H9 (cell line): Measurements from ENCODE around the gene FN1. TPM values are rescaled to one million over a fixed set of nuclear protein-coding genes. Genes with fewer than 3 reads are reported as not detected.

ENCODE experiments used
- DNase-seq: peaks from one replicate; pipeline ENCODE4 v3.0.0-alpha.2; 2017
- H2AFZ ChIP-seq: one replicate; pipeline ENCODE4 v1.6.1; 2013; ENCODE audit warnings: mild to moderate bottlenecking, low read length, control low read depth, moderate library complexity
- H2AK5ac ChIP-seq: 2 replicates; pipeline ENCODE4 v1.6.1; 2013; ENCODE audit warnings: low read length, control low read depth, mixed read lengths; ENCODE audit not compliant: insufficient read length
- H2BK120ac ChIP-seq: one replicate; pipeline ENCODE4 v1.6.1; 2013; ENCODE audit warnings: low read depth, mild to moderate bottlenecking, low read length, control low read depth, inconsistent platforms; ENCODE audit not compliant: poor library complexity, severe bottlenecking
- H2BK12ac ChIP-seq: 2 replicates; pipeline ENCODE4 v1.6.1; 2013; ENCODE audit warnings: low read length, control low read depth, mixed read lengths, low read depth; ENCODE audit not compliant: insufficient read length
- H2BK15ac ChIP-seq: 2 replicates; pipeline ENCODE4 v1.6.1; 2013; ENCODE audit warnings: low read depth, low read length, control low read depth
- H2BK20ac ChIP-seq: one replicate; pipeline ENCODE4 v1.6.1; 2013; ENCODE audit warnings: low read depth, mild to moderate bottlenecking, low read length, control low read depth, inconsistent platforms; ENCODE audit not compliant: poor library complexity, severe bottlenecking
- H2BK5ac ChIP-seq: 2 replicates; pipeline ENCODE4 v1.6.1; 2013; ENCODE audit warnings: low read length, control low read depth, mixed read lengths; ENCODE audit not compliant: insufficient read length
- H3K14ac ChIP-seq: 2 replicates; pipeline ENCODE4 v1.6.1; 2013; ENCODE audit warnings: low read length, control low read depth; ENCODE audit not compliant: insufficient read depth
- H3K18ac ChIP-seq: 2 replicates; pipeline ENCODE4 v1.6.1; 2013; ENCODE audit warnings: low read depth, mild to moderate bottlenecking, mixed read lengths, low read length, control low read depth; ENCODE audit not compliant: insufficient read length
- H3K23ac ChIP-seq: 2 replicates; pipeline ENCODE4 v1.6.1; 2013; ENCODE audit warnings: low read length, control low read depth, mixed read lengths, low read depth; ENCODE audit not compliant: insufficient read length
- H3K23me2 ChIP-seq: 2 replicates; pipeline ENCODE4 v1.6.1; 2013; ENCODE audit warnings: low read depth, mild to moderate bottlenecking, mixed read lengths, low read length, control low read depth; ENCODE audit not compliant: insufficient read length, poor library complexity, severe bottlenecking
- H3K27ac ChIP-seq: 2 replicates; pipeline ENCODE4 v1.5.1; 2013; ENCODE audit warnings: low read length, control low read depth, mixed read lengths, low read depth; ENCODE audit not compliant: insufficient read length
- H3K27me3 ChIP-seq: 2 replicates; pipeline ENCODE4 v1.6.1; 2013; ENCODE audit warnings: low read length, control low read depth, inconsistent platforms; ENCODE audit not compliant: insufficient read depth
- H3K4ac ChIP-seq: 2 replicates; pipeline ENCODE4 v1.6.1; 2013; ENCODE audit warnings: low read depth, mild to moderate bottlenecking, control low read depth, inconsistent platforms, low read length, moderate library complexity
- H3K4me1 ChIP-seq: 2 replicates; pipeline ENCODE4 v1.6.1; 2013; ENCODE audit warnings: low read length, control low read depth, inconsistent platforms; ENCODE audit not compliant: insufficient read depth
- H3K4me2 ChIP-seq: 2 replicates; pipeline ENCODE4 v1.6.1; 2013; ENCODE audit warnings: low read length, control low read depth, mixed read lengths; ENCODE audit not compliant: insufficient read length, insufficient read depth
- H3K56ac ChIP-seq: 2 replicates; pipeline ENCODE4 v1.6.1; 2013; ENCODE audit warnings: low read depth, mild to moderate bottlenecking, mixed read lengths, low read length, control low read depth; ENCODE audit not compliant: insufficient read length
- H3K79me1 ChIP-seq: 2 replicates; pipeline ENCODE4 v1.6.1; 2013; ENCODE audit warnings: low read depth, mild to moderate bottlenecking, moderate library complexity, low read length, control low read depth, inconsistent platforms; ENCODE audit not compliant: insufficient read depth, poor library complexity, severe bottlenecking
- H3K79me2 ChIP-seq: 2 replicates; pipeline ENCODE4 v1.6.1; 2013; ENCODE audit warnings: low read length, control low read depth, inconsistent platforms; ENCODE audit not compliant: insufficient read depth
- H3K9ac ChIP-seq: 2 replicates; pipeline ENCODE4 v1.6.1; 2013; ENCODE audit warnings: low read length, control low read depth, mixed read lengths; ENCODE audit not compliant: insufficient read length; ENCODE audit errors: extremely low read depth
- H3K9me3 ChIP-seq: one replicate; pipeline ENCODE4 v1.6.1; 2013; ENCODE audit warnings: low read depth, low read length, inconsistent platforms; ENCODE audit not compliant: control insufficient read depth
- H3T11ph ChIP-seq: one replicate; pipeline ENCODE4 v1.6.1; 2013; ENCODE audit warnings: mild to moderate bottlenecking, low read length, control low read depth, inconsistent platforms
- H4K20me1 ChIP-seq: one replicate; pipeline ENCODE4 v1.6.1; 2013; ENCODE audit not compliant: control insufficient read depth, insufficient read length, insufficient read depth
- H4K5ac ChIP-seq: 2 replicates; pipeline ENCODE4 v1.6.1; 2013; ENCODE audit warnings: low read depth, mild to moderate bottlenecking, mixed read lengths, low read length, control low read depth; ENCODE audit not compliant: insufficient read length
- H4K8ac ChIP-seq: replicated peaks from 2 replicates; pipeline ENCODE4 v1.6.1; 2013; ENCODE audit warnings: low read length, control low read depth, mixed read lengths, low read depth; ENCODE audit not compliant: insufficient read length
- H4K91ac ChIP-seq: 2 replicates; pipeline ENCODE4 v1.6.1; 2013; ENCODE audit warnings: low read depth, mild to moderate bottlenecking, moderate library complexity, mixed read lengths, low read length, control low read depth; ENCODE audit not compliant: insufficient read length
- H3K27ac Mint-ChIP-seq, 3 experiments: 2 replicates in 2 of 3; 3 replicates in 1 of 3; pipeline ENCODE4 v1.8.0; 2020 to 2021; ENCODE audit warnings: mixed read lengths in 3 of 3, mild to moderate bottlenecking in 1 of 3, moderate library complexity in 1 of 3
- H3K27me3 Mint-ChIP-seq: 2 replicates; pipeline ENCODE4 v1.8.0; 2021; ENCODE audit warnings: low read depth, mild to moderate bottlenecking, moderate library complexity, mixed read lengths
- H3K36me3 Mint-ChIP-seq, 3 experiments: 2 replicates in 2 of 3; 3 replicates in 1 of 3; pipeline ENCODE4 v1.8.0; 2020 to 2021; ENCODE audit warnings: low read depth in 3 of 3, mixed read lengths in 3 of 3; ENCODE audit not compliant: insufficient read depth in 1 of 3
- H3K4me1 Mint-ChIP-seq, 2 experiments: 2 replicates each; pipeline ENCODE4 v1.8.0; 2020; ENCODE audit warnings: mixed read lengths in 2 of 2
- H3K4me3 Mint-ChIP-seq, 2 experiments: 2 replicates in 1 of 2; 3 replicates in 1 of 2; pipeline ENCODE4 v1.8.0; 2020 to 2021; ENCODE audit warnings: mild to moderate bottlenecking in 2 of 2, mixed read lengths in 2 of 2, moderate library complexity in 1 of 2
- H3K9me3 Mint-ChIP-seq, 2 experiments: 2 replicates in 1 of 2; 3 replicates in 1 of 2; pipeline ENCODE4 v1.8.0; 2020; ENCODE audit warnings: mild to moderate bottlenecking in 2 of 2, mixed read lengths in 2 of 2, moderate library complexity in 1 of 2
- CTCF ChIP-seq: fragments of 200-600 bp; sonication (generic); conservative IDR thresholded peaks from 3 replicates; pipeline ENCODE4 v1.8.0; 2021; ENCODE audit warnings: antibody characterized with exemption, mild to moderate bottlenecking
- WGBS: extraction: QIAGEN DNeasy Blood & Tissue Kit; methylation state at CpG from one replicate; pipeline ENCODE4 v1.1.7; 2013; ENCODE audit warnings: missing lambda C conversion rate, low lambda C conversion rate, mixed read lengths; ENCODE audit not compliant: insufficient read length; ENCODE audit errors: extremely low coverage; 5-methylcytosine and 5-hydroxymethylcytosine counted together
- total RNA-seq: library from RNA; stranded (reverse); gene quantifications from 2 replicates; pipeline ENCODE4 v1.2.1, GENCODE V29; 2021

Gene FN1
- total RNA-seq, 1 experiment from 2014 or later, result 56.0 TPM

GRCh38 chr2:215418064-215418963 lies 17.6 kb downstream of the FN1 start:
- no peak overlapping the region for H3K56ac ChIP-seq
- WGBS, result no CpG with 5 or more reads among the region's 3 CpGs
- H3K9me3 ChIP-seq, result no peaks in the 10 kb centered on the region
- no peak overlapping the region for H3K18ac ChIP-seq
- H3K79me1 ChIP-seq, result no peaks in the 10 kb centered on the region
- H3K79me2 ChIP-seq, result no peaks in the 10 kb centered on the region
- no peak overlapping the region for H3K4ac ChIP-seq
- H3K23me2 ChIP-seq, result no peaks in the 10 kb centered on the region
- no peak overlapping the region for H2AK5ac ChIP-seq
- H2AFZ ChIP-seq, result no peak overlapping the region
- no peak overlapping the region for H4K5ac ChIP-seq
- no peak overlapping the region for H4K91ac ChIP-seq
- Mint-ChIP-seq H3K4me1 (peaks cover 0 to 4% of the 10 kb centered on the region in 2 experiments; a peak in 2 of 4 replicates), H3K27ac (no peak overlapping the region), H3K4me3 (no peak overlapping the region), H3K36me3 (peaks cover 4 to 14% (median 6%) of the 10 kb centered on the region in 3 experiments; a peak in 6 of 7 replicates), H3K9me3 (no peaks in the 10 kb centered on the region), H3K27me3 (no peaks in the 10 kb centered on the region)
- H3K23ac ChIP-seq, result no peak overlapping the region
- no peak overlapping the region for H2BK120ac ChIP-seq
- no peak overlapping the region for H3K9ac ChIP-seq
- no peak overlapping the region for H2BK12ac ChIP-seq
- H4K8ac ChIP-seq, result no peak overlapping the region
- H4K20me1 ChIP-seq, result no peaks in the 10 kb centered on the region
- no peak for TF ChIP-seq CTCF
- DNase-seq, result no peak
- H2BK15ac ChIP-seq, result no peak overlapping the region
- H2BK20ac ChIP-seq, result no peak overlapping the region
- no peak overlapping the region for H3K14ac ChIP-seq
- H3K4me2 ChIP-seq, result no peak overlapping the region
- H2BK5ac ChIP-seq, result no peak overlapping the region
- no peak overlapping the region for H3T11ph ChIP-seq
- no peaks in the 10 kb centered on the region for H3K27me3 ChIP-seq
- H3K27ac ChIP-seq, result no peak overlapping the region
- H3K4me1 ChIP-seq, result no peaks in the 10 kb centered on the region
